ENCODE data around the gene MPPED1. TPM values are rescaled to one million over a fixed set of nuclear protein-coding genes. Genes with fewer than 3 reads are reported as not detected.

The MPPED1 gene
- total RNA-seq, 4 donors from 2014 or later: 0.29 to 6.8 (median 0.80) TPM; not detected in 1

GRCh38 chr22:43446037-43446803 lies 34.4 kb downstream of the MPPED1 start:
- intact Hi-C loops (cut with DNase I; ENCODE audit: low total_unique reads): no loop called here
- DNase-seq (ENCODE audit: low spot score in 2 of 2): no peak
- H3K4me3 ChIP-seq (ENCODE audit: low read depth, poor library complexity, severe bottlenecking): no peak overlapping the region
- 75 to 83% methylated on average over 10 of the region's 10 CpGs for WGBS, 2 donors
- no peak for TF ChIP-seq POLR2A (IDR thresholded peaks at IDR 0.05)
- no peak for TF ChIP-seq CTCF (IDR thresholded peaks at IDR 0.05)

- no peak for DNase-seq (ENCODE audit: low spot score in 2 of 2)
- H3K4me3 ChIP-seq (ENCODE audit: low read depth, poor library complexity, severe bottlenecking): no peak overlapping the region
- TF ChIP-seq CTCF (IDR thresholded peaks at IDR 0.05) (no peak), POLR2A (IDR thresholded peaks at IDR 0.05) (no peak)
- intact Hi-C loops (cut with DNase I; ENCODE audit: low total_unique reads): no loop called here
- WGBS, 2 donors: 20 to 29% methylated on average over 8 of the region's 8 CpGs
Observed at GRCh38 chr22:43446916-43447315, 35.1 kb downstream of the MPPED1 start.

- TF ChIP-seq CTCF (IDR thresholded peaks at IDR 0.05) (no peak), POLR2A (IDR thresholded peaks at IDR 0.05) (no peak)
- intact Hi-C loops (cut with DNase I; ENCODE audit: low total_unique reads): no loop called here
- WGBS, 2 donors: 33 to 38% methylated on average over 10 of the region's 10 CpGs
- DNase-seq (ENCODE audit: low spot score in 2 of 2): no peak
- no peak overlapping the region for H3K4me3 ChIP-seq (ENCODE audit: low read depth, poor library complexity, severe bottlenecking)
Observed at GRCh38 chr22:43447380-43447779, 35.6 kb downstream of the MPPED1 start.

- intact Hi-C loops (cut with DNase I; ENCODE audit: low total_unique reads): no loop called here
- TF ChIP-seq CTCF (IDR thresholded peaks at IDR 0.05) (no peak), POLR2A (IDR thresholded peaks at IDR 0.05) (no peak)
- no peak for DNase-seq (ENCODE audit: low spot score in 2 of 2)
- no peak overlapping the region for H3K4me3 ChIP-seq (ENCODE audit: low read depth, poor library complexity, severe bottlenecking)
- WGBS, 2 donors: 79 to 80% methylated on average over 3 of the region's 3 CpGs
Observed at GRCh38 chr22:43448048-43448447, 36.2 kb downstream of the MPPED1 start.

- WGBS, 2 donors: 68 to 71% methylated on average over 16 of the region's 16 CpGs
- TF ChIP-seq POLR2A (IDR thresholded peaks at IDR 0.05) (no peak), CTCF (IDR thresholded peaks at IDR 0.05) (no peak)
- no peak overlapping the region for H3K4me3 ChIP-seq (ENCODE audit: low read depth, poor library complexity, severe bottlenecking)
- DNase-seq (ENCODE audit: low spot score in 2 of 2): no peak
- intact Hi-C loops (cut with DNase I; ENCODE audit: low total_unique reads): no loop called here
Observed at GRCh38 chr22:43449205-43449830, 37.5 kb downstream of the MPPED1 start.
